Measurements from ENCODE around the gene ZNF837. TPM values are rescaled to one million over a fixed set of nuclear protein-coding genes. Genes with fewer than 3 reads are reported as not detected.

The ZNF837 gene
- total and polyA plus RNA-seq, 2 of the 13 experiments (the other 11 are each of a cell fraction or from before 2014, with no cell fraction given) = 0.29 to 1.3 TPM

GRCh38 chr19:58351990-58352755 lies 28.7 kb downstream of the ZNF837 start (continued):
- TF ChIP-seq ZBTB38 (CRISPR knock-in tag; IDR thresholded peaks at IDR 0.05) (peak; percentile 40; the same call in 1 of the 2 replicates), ZBTB26 (CRISPR knock-in tag; IDR thresholded peaks at IDR 0.05; ENCODE audit: borderline replicate concordance) (no peak), ZNF329 (CRISPR knock-in tag; IDR thresholded peaks at IDR 0.05; ENCODE audit: low read depth) (peak; percentile 93), ZNF550 (CRISPR knock-in tag; IDR thresholded peaks at IDR 0.05; ENCODE audit: borderline replicate concordance) (0 out of 2 replicates have a peak, but pooled peaks have one; percentile 25), ZBTB14 (CRISPR knock-in tag; IDR thresholded peaks at IDR 0.05) (no peak), ZMYM4 (CRISPR knock-in tag; IDR thresholded peaks at IDR 0.05) (no peak), ZNF317 (CRISPR knock-in tag; IDR thresholded peaks at IDR 0.05) (no peak), ZNF414 (CRISPR knock-in tag; IDR thresholded peaks at IDR 0.05) (no peak), ARNT2 (CRISPR knock-in tag; IDR thresholded peaks at IDR 0.05; ENCODE audit: low read depth) (no peak), HMG20B (CRISPR knock-in tag; conservative IDR thresholded peaks at IDR 0.05) (no peak), ZNF629 (CRISPR knock-in tag; conservative IDR thresholded peaks at IDR 0.05) (no peak), ATF7-NPFF (CRISPR knock-in tag; IDR thresholded peaks at IDR 0.05; ENCODE audit: low read depth) (no peak), MAZ (IDR thresholded peaks at IDR 0.05; ENCODE audit: borderline replicate concordance, low read depth, low read length) (no peak), MAZ (CRISPR knock-in tag; IDR thresholded peaks at IDR 0.05; ENCODE audit: low read depth) (no peak), MED13 (CRISPR knock-in tag; IDR thresholded peaks at IDR 0.05) (no peak), PAWR (CRISPR knock-in tag; IDR thresholded peaks at IDR 0.05; ENCODE audit: borderline replicate concordance) (no peak), MTF1 (CRISPR knock-in tag; IDR thresholded peaks at IDR 0.05) (no peak), ZNF343 (CRISPR knock-in tag; IDR thresholded peaks at IDR 0.05) (no peak), ZZZ3 (CRISPR knock-in tag; IDR thresholded peaks at IDR 0.05; ENCODE audit: borderline replicate concordance) (no peak), XRCC5 (optimal IDR thresholded peaks at IDR 0.05; ENCODE audit: low read length) (no peak), RXRA (CRISPR knock-in tag; IDR thresholded peaks at IDR 0.05) (no peak), ZBTB33 (CRISPR knock-in tag; IDR thresholded peaks at IDR 0.05) (peak; percentile 80; the same call in 1 of the 2 replicates), MBD4 (IDR thresholded peaks at IDR 0.05; ENCODE audit: borderline replicate concordance, low read length) (no peak), ZBTB2 (CRISPR knock-in tag; IDR thresholded peaks at IDR 0.05; ENCODE audit: low read depth) (no peak)
